Neural cell (in vitro differentiated cells): ENCODE results near the gene SLC66A2. TPM values are rescaled to one million over a fixed set of nuclear protein-coding genes. Genes with fewer than 3 reads are reported as not detected.

ENCODE experiments used
- H2AFZ ChIP-seq: fragments of 200-600, 300-800 bp; sonication (generic), shearing (Covaris generic); 2 replicates; pipeline ENCODE4 v1.6.0; 2014; ENCODE audit warnings: low read depth, mild to moderate bottlenecking, antibody characterized with exemption, low read length, moderate library complexity
- H3F3A ChIP-seq: fragments of 200-600 bp; shearing (Covaris generic); 2 replicates; pipeline ENCODE4 v1.6.1; 2016; ENCODE audit warnings: mild to moderate bottlenecking, moderate library complexity, mixed read lengths, antibody characterized with exemption, low read length; ENCODE audit not compliant: insufficient read depth, poor library complexity, severe bottlenecking
- H3K27ac ChIP-seq: fragments of 200-600, 300-800 bp; sonication (generic), shearing (Covaris generic); 2 replicates; pipeline ENCODE4 v1.5.1; 2014; ENCODE audit warnings: mild to moderate bottlenecking, low read length, moderate library complexity
- H3K27me3 ChIP-seq: fragments of 300-800, 200-600 bp; sonication (generic), shearing (Covaris generic); 2 replicates; pipeline ENCODE4 v1.6.0; 2014; ENCODE audit warnings: mild to moderate bottlenecking, low read depth, low read length, moderate library complexity; ENCODE audit not compliant: insufficient read depth
- H3K36me3 ChIP-seq: fragments of 300-800, 200-600 bp; sonication (generic), shearing (Covaris generic); 2 replicates; pipeline ENCODE4 v1.5.1; 2014; ENCODE audit warnings: mild to moderate bottlenecking, antibody characterized with exemption, low read length, moderate library complexity; ENCODE audit not compliant: insufficient read depth
- H3K4me2 ChIP-seq: fragments of 300-800, 200-600 bp; sonication (generic), shearing (Covaris generic); 2 replicates; pipeline ENCODE4 v1.6.0; 2014; ENCODE audit warnings: mild to moderate bottlenecking, low read length
- H3K4me3 ChIP-seq: fragments of 300-800, 200-600 bp; sonication (generic), shearing (Covaris generic); 2 replicates; pipeline ENCODE4 v1.5.1; 2014; ENCODE audit warnings: mild to moderate bottlenecking, low read length, moderate library complexity
- H3K79me2 ChIP-seq: fragments of 200-600 bp; shearing (Covaris generic); replicated peaks from 2 replicates; pipeline ENCODE4 v1.6.0; 2014; ENCODE audit warnings: mild to moderate bottlenecking, low read length, moderate library complexity; ENCODE audit not compliant: insufficient read depth
- H3K9ac ChIP-seq: fragments of 300-800, 200-600 bp; sonication (generic), shearing (Covaris generic); 2 replicates; pipeline ENCODE4 v1.6.1; 2016; ENCODE audit warnings: mild to moderate bottlenecking, low read length, mixed read lengths
- H3K9me2 ChIP-seq: fragments of 200-600 bp; shearing (Covaris generic); 2 replicates; pipeline ENCODE4 v1.6.1; 2016; ENCODE audit warnings: mild to moderate bottlenecking, low read length, mixed read lengths; ENCODE audit not compliant: insufficient read depth
- H3K9me3 ChIP-seq: fragments of 200-600, 300-800 bp; sonication (generic), shearing (Covaris generic); 2 replicates; pipeline ENCODE4 v1.6.1; 2016; ENCODE audit warnings: mild to moderate bottlenecking, mixed run types, low read length, moderate library complexity, mixed read lengths
- H4K20me1 ChIP-seq: fragments of 200-600 bp; shearing (Covaris generic); 2 replicates; pipeline ENCODE4 v1.6.1; 2016; ENCODE audit warnings: mild to moderate bottlenecking, mixed run types; ENCODE audit not compliant: insufficient read depth
- EP300 ChIP-seq: fragments of 450-650 bp; conservative IDR thresholded peaks from 2 replicates; pipeline ENCODE4 v1.6.1; 2014; ENCODE audit warnings: antibody characterized with exemption, mild to moderate bottlenecking, moderate library complexity; ENCODE audit not compliant: poor library complexity, severe bottlenecking
- EZH2 ChIP-seq: fragments of 200-600, 300-800 bp; shearing (Covaris generic), sonication (generic); IDR thresholded peaks from 2 replicates; pipeline ENCODE4 v1.6.1; 2014; ENCODE audit warnings: antibody characterized with exemption, low read length, borderline replicate concordance, mild to moderate bottlenecking; ENCODE audit not compliant: insufficient read depth, poor library complexity, severe bottlenecking
- MXI1 ChIP-seq: fragments of 450-650 bp; conservative IDR thresholded peaks from 2 replicates; pipeline ENCODE4 v1.6.1; 2014; ENCODE audit warnings: antibody characterized with exemption, mild to moderate bottlenecking; ENCODE audit not compliant: poor library complexity, severe bottlenecking
- POLR2AphosphoS5 ChIP-seq: IDR thresholded peaks from 2 replicates; pipeline ENCODE4 v1.6.1; 2012
- RAD21 ChIP-seq: fragments of 450-650 bp; conservative IDR thresholded peaks from 2 replicates; pipeline ENCODE4 v1.6.1; 2014; ENCODE audit warnings: antibody characterized with exemption, mild to moderate bottlenecking, moderate library complexity
- SMC3 ChIP-seq: fragments of 450-650 bp; conservative IDR thresholded peaks from 2 replicates; pipeline ENCODE4 v1.6.1; 2014; ENCODE audit warnings: antibody characterized with exemption, mild to moderate bottlenecking, moderate library complexity; ENCODE audit not compliant: poor library complexity
- TAF1 ChIP-seq: IDR thresholded peaks from 2 replicates; pipeline ENCODE4 v1.6.1; 2012; ENCODE audit warnings: low read depth
- polyA plus RNA-seq: library from polyadenylated mRNA; depleted of rRNA; stranded (reverse); fragments of >200 nt; gene quantifications from 2 replicates; pipeline ENCODE4 v1.2.3, GENCODE V29; 2014
- TF ChIP-seq, protein P1 (sequence below): IDR thresholded peaks from 2 replicates; pipeline ENCODE4 v1.6.1; 2012; ENCODE audit warnings: borderline replicate concordance
- TF ChIP-seq, protein P2 (sequence below): fragments of 450-650 bp; IDR thresholded peaks from 2 replicates; pipeline ENCODE4 v1.5.1; 2014; ENCODE audit warnings: antibody characterized with exemption, mild to moderate bottlenecking, moderate library complexity; ENCODE audit not compliant: poor library complexity, severe bottlenecking

The SLC66A2 gene
- polyA plus RNA-seq, 1 donor from 2014 or later: 66.7 TPM

DNA sequence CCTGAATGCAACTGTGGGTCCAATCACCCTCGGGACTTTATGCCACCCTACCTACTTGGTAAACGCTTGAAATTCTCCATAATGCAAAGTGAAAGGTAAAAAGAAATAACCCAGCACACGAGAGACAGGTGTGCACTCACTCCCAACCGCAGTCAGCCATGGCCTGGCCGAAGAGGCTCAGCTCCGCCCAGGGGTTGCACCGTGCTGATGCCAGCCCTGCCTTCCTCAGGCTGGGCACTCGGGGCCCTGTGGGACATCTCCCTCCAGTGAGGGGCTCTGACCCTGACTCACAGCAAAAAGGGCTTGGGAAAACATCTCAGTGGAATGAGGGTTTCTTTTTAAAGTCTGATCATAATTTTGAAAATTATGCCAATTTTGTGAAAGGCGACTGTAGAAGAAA lies 13.3 kb downstream of the SLC66A2 start:
- TF ChIP-seq, protein P1, sequence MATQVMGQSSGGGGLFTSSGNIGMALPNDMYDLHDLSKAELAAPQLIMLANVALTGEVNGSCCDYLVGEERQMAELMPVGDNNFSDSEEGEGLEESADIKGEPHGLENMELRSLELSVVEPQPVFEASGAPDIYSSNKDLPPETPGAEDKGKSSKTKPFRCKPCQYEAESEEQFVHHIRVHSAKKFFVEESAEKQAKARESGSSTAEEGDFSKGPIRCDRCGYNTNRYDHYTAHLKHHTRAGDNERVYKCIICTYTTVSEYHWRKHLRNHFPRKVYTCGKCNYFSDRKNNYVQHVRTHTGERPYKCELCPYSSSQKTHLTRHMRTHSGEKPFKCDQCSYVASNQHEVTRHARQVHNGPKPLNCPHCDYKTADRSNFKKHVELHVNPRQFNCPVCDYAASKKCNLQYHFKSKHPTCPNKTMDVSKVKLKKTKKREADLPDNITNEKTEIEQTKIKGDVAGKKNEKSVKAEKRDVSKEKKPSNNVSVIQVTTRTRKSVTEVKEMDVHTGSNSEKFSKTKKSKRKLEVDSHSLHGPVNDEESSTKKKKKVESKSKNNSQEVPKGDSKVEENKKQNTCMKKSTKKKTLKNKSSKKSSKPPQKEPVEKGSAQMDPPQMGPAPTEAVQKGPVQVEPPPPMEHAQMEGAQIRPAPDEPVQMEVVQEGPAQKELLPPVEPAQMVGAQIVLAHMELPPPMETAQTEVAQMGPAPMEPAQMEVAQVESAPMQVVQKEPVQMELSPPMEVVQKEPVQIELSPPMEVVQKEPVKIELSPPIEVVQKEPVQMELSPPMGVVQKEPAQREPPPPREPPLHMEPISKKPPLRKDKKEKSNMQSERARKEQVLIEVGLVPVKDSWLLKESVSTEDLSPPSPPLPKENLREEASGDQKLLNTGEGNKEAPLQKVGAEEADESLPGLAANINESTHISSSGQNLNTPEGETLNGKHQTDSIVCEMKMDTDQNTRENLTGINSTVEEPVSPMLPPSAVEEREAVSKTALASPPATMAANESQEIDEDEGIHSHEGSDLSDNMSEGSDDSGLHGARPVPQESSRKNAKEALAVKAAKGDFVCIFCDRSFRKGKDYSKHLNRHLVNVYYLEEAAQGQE: no peak
- TF ChIP-seq EP300 (no peak), POLR2AphosphoS5 (no peak), EZH2 (no peak), SMC3 (no peak), RAD21 (no peak), MXI1 (no peak), TAF1 (no peak)
- TF ChIP-seq, protein P2, sequence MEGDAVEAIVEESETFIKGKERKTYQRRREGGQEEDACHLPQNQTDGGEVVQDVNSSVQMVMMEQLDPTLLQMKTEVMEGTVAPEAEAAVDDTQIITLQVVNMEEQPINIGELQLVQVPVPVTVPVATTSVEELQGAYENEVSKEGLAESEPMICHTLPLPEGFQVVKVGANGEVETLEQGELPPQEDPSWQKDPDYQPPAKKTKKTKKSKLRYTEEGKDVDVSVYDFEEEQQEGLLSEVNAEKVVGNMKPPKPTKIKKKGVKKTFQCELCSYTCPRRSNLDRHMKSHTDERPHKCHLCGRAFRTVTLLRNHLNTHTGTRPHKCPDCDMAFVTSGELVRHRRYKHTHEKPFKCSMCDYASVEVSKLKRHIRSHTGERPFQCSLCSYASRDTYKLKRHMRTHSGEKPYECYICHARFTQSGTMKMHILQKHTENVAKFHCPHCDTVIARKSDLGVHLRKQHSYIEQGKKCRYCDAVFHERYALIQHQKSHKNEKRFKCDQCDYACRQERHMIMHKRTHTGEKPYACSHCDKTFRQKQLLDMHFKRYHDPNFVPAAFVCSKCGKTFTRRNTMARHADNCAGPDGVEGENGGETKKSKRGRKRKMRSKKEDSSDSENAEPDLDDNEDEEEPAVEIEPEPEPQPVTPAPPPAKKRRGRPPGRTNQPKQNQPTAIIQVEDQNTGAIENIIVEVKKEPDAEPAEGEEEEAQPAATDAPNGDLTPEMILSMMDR: no peak
- H2AFZ ChIP-seq: no peak overlapping the region
- no peak overlapping the region for H3K9ac ChIP-seq
- peaks cover 28% of the 10 kb centered on the region for H3K36me3 ChIP-seq
- no peaks in the 10 kb centered on the region for H3K27me3 ChIP-seq
- H3K79me2 ChIP-seq: peaks cover 12% of the 10 kb centered on the region
- H3K4me2 ChIP-seq: no peak overlapping the region
- no peaks in the 10 kb centered on the region for H4K20me1 ChIP-seq
- no peaks in the 10 kb centered on the region for H3K9me2 ChIP-seq
- H3F3A ChIP-seq: no peaks in the 10 kb centered on the region
- H3K27ac ChIP-seq: no peak overlapping the region
- H3K4me3 ChIP-seq: no peak overlapping the region
- peaks cover 21% of the 10 kb centered on the region for H3K9me3 ChIP-seq

DNA sequence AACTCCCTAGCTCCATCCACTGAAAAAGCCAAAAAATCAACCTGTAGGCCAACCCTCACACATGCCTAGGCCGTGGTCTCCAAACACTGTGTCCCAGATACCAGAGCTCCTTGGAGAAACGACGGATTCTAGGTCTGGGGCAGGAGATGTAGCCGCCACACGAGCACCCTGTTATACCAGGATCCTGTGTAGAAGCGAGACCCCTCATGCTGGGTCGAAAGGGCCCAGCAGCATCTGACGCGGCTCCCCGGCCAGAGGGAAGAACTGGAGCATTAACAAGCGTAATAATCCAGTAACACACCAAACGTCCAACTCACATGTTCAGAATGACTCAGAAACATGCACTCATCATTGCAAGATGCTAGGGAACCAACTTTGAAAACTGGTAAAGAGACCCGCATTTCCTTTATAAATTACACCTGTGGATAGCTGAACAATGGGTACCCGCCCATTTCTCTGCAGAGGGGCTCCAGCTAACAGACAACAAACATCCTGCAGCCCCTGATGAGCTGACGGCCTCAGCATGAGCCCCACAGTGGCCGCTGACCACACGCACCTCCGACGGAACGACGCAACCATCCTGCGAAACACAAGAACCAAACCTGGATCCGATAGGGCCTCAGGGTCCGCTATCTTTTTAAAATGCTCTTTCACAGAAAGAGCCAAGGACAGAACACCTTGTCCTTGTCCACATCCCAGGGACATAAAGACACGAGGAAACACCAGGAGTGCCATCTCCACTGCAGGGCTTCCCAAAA lies 14.2 kb downstream of the SLC66A2 start:
- Histone ChIP-seq H4K20me1 (no peaks in the 10 kb centered on the region), H3K4me2 (no peak overlapping the region), H3K4me3 (no peak overlapping the region), H2AFZ (no peak overlapping the region), H3K27ac (no peak overlapping the region), H3K36me3 (peaks cover 28% of the 10 kb centered on the region), H3K9me2 (no peaks in the 10 kb centered on the region), H3K79me2 (peaks cover 16% of the 10 kb centered on the region), H3F3A (no peaks in the 10 kb centered on the region), H3K9me3 (peaks cover 23% of the 10 kb centered on the region), H3K9ac (no peak overlapping the region), H3K27me3 (no peaks in the 10 kb centered on the region)
- TF ChIP-seq SMC3 (no peak), POLR2AphosphoS5 (no peak), MXI1 (no peak)
